Choroid plexus epithelial cell (primary cell): Measurements from ENCODE around the gene FAM20C.

Experiments used
- DNase-seq: peaks from one replicate; pipeline ENCODE4 v3.0.0-alpha.2; 2010; ENCODE audit warnings: low read depth
- H3K4me3 ChIP-seq: 2 replicates; pipeline ENCODE4 v1.5.1; 2011; ENCODE audit warnings: low read depth, mild to moderate bottlenecking, control low read depth, low read length, moderate library complexity
- CTCF ChIP-seq: conservative IDR thresholded peaks from 2 replicates; pipeline ENCODE4 v1.5.1; 2011; ENCODE audit warnings: low read depth, mild to moderate bottlenecking, control low read depth, inconsistent platforms, low read length, moderate library complexity

FAM20C gene

GRCh38 chr7:226281-226895 is 34.0 kb downstream of the FAM20C start:
- no peak overlapping the region for H3K4me3 ChIP-seq
- peak; percentile 1 for TF ChIP-seq CTCF
- DNase-seq = peak; percentile 69

- TF ChIP-seq CTCF = no peak
- no peak for DNase-seq
These were observed 35.6 kb downstream of the FAM20C start for GRCh38 chr7:227926-228325.

GRCh38 chr7:228610-229009 is 36.2 kb downstream of the FAM20C start:
- no peak for TF ChIP-seq CTCF
- H3K4me3 ChIP-seq = no peak overlapping the region

More at GRCh38 chr7:227926-228325, 35.6 kb downstream of the FAM20C start:
- no peak overlapping the region for H3K4me3 ChIP-seq

GRCh38 chr7:229184-229964 is 37.0 kb downstream of the FAM20C start:
- peak; percentile 1 for TF ChIP-seq CTCF
- peak; percentile 77 for DNase-seq
- H3K4me3 ChIP-seq = no peak overlapping the region

More at GRCh38 chr7:228610-229009, 36.2 kb downstream of the FAM20C start:
- no peak for DNase-seq

GRCh38 chr7:230274-230673 is 37.9 kb downstream of the FAM20C start:
- DNase-seq = no peak
- TF ChIP-seq CTCF = no peak
- no peak overlapping the region for H3K4me3 ChIP-seq

GRCh38 chr7:231030-231857 is 38.9 kb downstream of the FAM20C start:
- peak; percentile 55 for TF ChIP-seq CTCF
- no peak for DNase-seq
- H3K4me3 ChIP-seq = no peak overlapping the region
